Nephron progenitor cell (in vitro differentiated cells): ENCODE data around the gene VMO1.

Source experiments
- DNase-seq: peaks from one replicate; pipeline ENCODE4 v3.0.0; 2021
- H3K27ac Mint-ChIP-seq: 2 replicates; pipeline ENCODE4 v1.8.0; 2021; ENCODE audit warnings: mild to moderate bottlenecking, moderate library complexity, mixed read lengths
- H3K27me3 Mint-ChIP-seq: 2 replicates; pipeline ENCODE4 v1.8.0; 2021; ENCODE audit warnings: mild to moderate bottlenecking, low read depth, mixed read lengths; ENCODE audit not compliant: poor library complexity
- H3K36me3 Mint-ChIP-seq: 2 replicates; pipeline ENCODE4 v1.8.0; 2021; ENCODE audit warnings: low read depth, mixed read lengths
- H3K4me1 Mint-ChIP-seq: 2 replicates; pipeline ENCODE4 v1.8.0; 2021; ENCODE audit warnings: mixed read lengths
- H3K4me3 Mint-ChIP-seq: 2 replicates; pipeline ENCODE4 v1.8.0; 2021; ENCODE audit warnings: mild to moderate bottlenecking, moderate library complexity, mixed read lengths
- H3K9me3 Mint-ChIP-seq: 2 replicates; pipeline ENCODE4 v1.8.0; 2021; ENCODE audit warnings: mild to moderate bottlenecking, moderate library complexity, mixed read lengths
- CTCF ChIP-seq: fragments of 200-600 bp; sonication (generic); IDR thresholded peaks from 2 replicates; pipeline ENCODE4 v1.5.0; 2021; ENCODE audit warnings: antibody characterized with exemption

The VMO1 gene

GRCh38 chr17:4823373-4824089, 37.4 kb upstream of the VMO1 start:
- no peak for TF ChIP-seq CTCF
- Mint-ChIP-seq H3K36me3 (peaks cover 10% of the 10 kb centered on the region), H3K27me3 (no peaks in the 10 kb centered on the region), H3K4me1 (no peaks in the 10 kb centered on the region), H3K27ac (peak overlapping the region; percentile 90), H3K9me3 (no peaks in the 10 kb centered on the region), H3K4me3 (no peak overlapping the region)
- DNase-seq = no peak

GRCh38 chr17:4822835-4823234, 36.7 kb upstream of the VMO1 start:
- H3K36me3 Mint-ChIP-seq = peaks cover 10% of the 10 kb centered on the region
- H3K27me3 Mint-ChIP-seq = no peaks in the 10 kb centered on the region

GRCh38 chr17:4818276-4818675, 32.1 kb upstream of the VMO1 start:
- H3K36me3 Mint-ChIP-seq = peaks cover 32% of the 10 kb centered on the region
- peak overlapping the region; percentile 88 for H3K27ac Mint-ChIP-seq
- peaks cover under 1% of the 10 kb centered on the region for H3K4me1 Mint-ChIP-seq
- H3K9me3 Mint-ChIP-seq = peaks cover 3% of the 10 kb centered on the region
- no peaks in the 10 kb centered on the region for H3K27me3 Mint-ChIP-seq
- DNase-seq = no peak
- no peak overlapping the region for H3K4me3 Mint-ChIP-seq
- no peak for TF ChIP-seq CTCF

More at GRCh38 chr17:4822835-4823234, 36.7 kb upstream of the VMO1 start:
- H3K9me3 Mint-ChIP-seq = no peaks in the 10 kb centered on the region
- no peak overlapping the region for H3K4me3 Mint-ChIP-seq
- H3K4me1 Mint-ChIP-seq = no peaks in the 10 kb centered on the region
- H3K27ac Mint-ChIP-seq = peak overlapping the region; percentile 90
- no peak for DNase-seq
- TF ChIP-seq CTCF = no peak

GRCh38 chr17:4816826-4817225, 30.7 kb upstream of the VMO1 start:
- no peak overlapping the region for H3K4me3 Mint-ChIP-seq
- DNase-seq = no peak
- peaks cover 3% of the 10 kb centered on the region for H3K9me3 Mint-ChIP-seq
- no peaks in the 10 kb centered on the region for H3K27me3 Mint-ChIP-seq
- H3K27ac Mint-ChIP-seq = no peak overlapping the region
- no peak for TF ChIP-seq CTCF
- H3K36me3 Mint-ChIP-seq = peaks cover 38% of the 10 kb centered on the region
- H3K4me1 Mint-ChIP-seq = peaks cover 10% of the 10 kb centered on the region

GRCh38 chr17:4815043-4815675, 29.0 kb upstream of the VMO1 start:
- Mint-ChIP-seq H3K36me3 (peaks cover 51% of the 10 kb centered on the region), H3K27ac (peak overlapping the region; percentile 1), H3K27me3 (no peaks in the 10 kb centered on the region), H3K9me3 (peaks cover 3% of the 10 kb centered on the region), H3K4me1 (peaks cover 16% of the 10 kb centered on the region), H3K4me3 (no peak overlapping the region)
- TF ChIP-seq CTCF = peak; percentile 16
- no peak for DNase-seq

GRCh38 chr17:4812690-4813089, 26.5 kb upstream of the VMO1 start:
- DNase-seq = no peak
- Mint-ChIP-seq H3K4me3 (no peak overlapping the region), H3K9me3 (peaks cover 3% of the 10 kb centered on the region), H3K36me3 (peaks cover 54% of the 10 kb centered on the region), H3K27me3 (no peaks in the 10 kb centered on the region), H3K4me1 (peaks cover 31% of the 10 kb centered on the region), H3K27ac (no peak overlapping the region)
- no peak for TF ChIP-seq CTCF
